Ammon's horn (tissue), 1 donor: ENCODE data around the gene EXOC1.

Source experiments
- DNase-seq: peaks from one replicate; pipeline ENCODE4 v3.0.0-alpha.2; 2016; ENCODE audit warnings: low spot score

The EXOC1 gene

GRCh38 chr4:55949482-55949802 is 96.0 kb downstream of the EXOC1 start:
- DNase-seq = no peak

GRCh38 chr4:55951191-55951922 is 97.9 kb downstream of the EXOC1 start:
- no peak for DNase-seq
